K562 (cell line): Measurements from ENCODE around the gene AGAP3. TPM values are rescaled to one million over a fixed set of nuclear protein-coding genes. Genes with fewer than 3 reads are reported as not detected.
A peak's percentile ranks its signal among the peaks of the same experiment; 100 is the strongest.

Experiments used
- ASH1L ChIP-seq: fragments of 450-650 bp; IDR thresholded peaks from 2 replicates; pipeline ENCODE4 v1.6.1; 2018; ENCODE audit warnings: borderline replicate concordance, mild to moderate bottlenecking, low read depth; ENCODE audit not compliant: partially characterized antibody
- CCNT2 ChIP-seq: IDR thresholded peaks from 2 replicates; pipeline ENCODE4 v1.6.1; 2011; ENCODE audit warnings: borderline replicate concordance, low read depth, mild to moderate bottlenecking, moderate library complexity, mixed read lengths, low read length; ENCODE audit not compliant: insufficient read length; ENCODE audit errors: extremely low read depth
- FOXK2 ChIP-seq, 2 experiments: fragments of 450-650 bp; IDR thresholded peaks in 1 of 2; conservative IDR thresholded peaks in 1 of 2; 2 replicates each; pipeline ENCODE4 v1.6.1; 2016; ENCODE audit warnings: low read depth in 2 of 2, mild to moderate bottlenecking in 1 of 2
- HCFC1 ChIP-seq: IDR thresholded peaks from 2 replicates; pipeline ENCODE4 v1.6.1; 2012; ENCODE audit warnings: low read depth, low read length, improper control_type of control experiment
- HMG20B ChIP-seq: fragments of 250-450 bp; sonication (Bioruptor Pico); IDR thresholded peaks from 2 replicates; pipeline ENCODE4 v1.5.0; 2021; ENCODE audit warnings: mild to moderate bottlenecking
- MAFG ChIP-seq: fragments of 450-650 bp; conservative IDR thresholded peaks from 2 replicates; pipeline ENCODE4 v1.6.1; 2016; ENCODE audit warnings: missing genetic modification characterization, missing compliant biosample characterization
- NCOR1 ChIP-seq: fragments of 450-650 bp; IDR thresholded peaks from 2 replicates; pipeline ENCODE4 v1.6.1; 2016; ENCODE audit warnings: mild to moderate bottlenecking, moderate library complexity
- PHF21A ChIP-seq: fragments of 450-650 bp; IDR thresholded peaks from 2 replicates; pipeline ENCODE4 v1.6.1; 2017; ENCODE audit warnings: low read depth, borderline replicate concordance
- SIX5 ChIP-seq, 2 experiments: IDR thresholded peaks; 2 replicates each; pipeline ENCODE4 v1.6.1; 2011; ENCODE audit warnings: low read length in 2 of 2, borderline replicate concordance in 1 of 2, low read depth in 1 of 2, mild to moderate bottlenecking in 1 of 2, moderate library complexity in 1 of 2; ENCODE audit not compliant: insufficient read depth in 1 of 2
- ZC3H8 ChIP-seq: fragments of 450-650 bp; IDR thresholded peaks from 2 replicates; pipeline ENCODE4 v1.6.1; 2017
- ZNF239 ChIP-seq: fragments of 250-450 bp; sonication (Bioruptor Pico); IDR thresholded peaks from 2 replicates; pipeline ENCODE4 v1.4.0; 2020; ENCODE audit warnings: mild to moderate bottlenecking
- ZNF445 ChIP-seq: fragments of 250-450 bp; sonication (Bioruptor Pico); IDR thresholded peaks from 2 replicates; pipeline ENCODE4 v1.4.0; 2020; ENCODE audit warnings: low read depth, mild to moderate bottlenecking, moderate library complexity
- polyA plus RNA-seq, 8 experiments: library from polyadenylated mRNA; depleted of rRNA in 4 of 8; stranded (reverse) in 5 of 8; unstranded in 3 of 8; fragments of >200 nt; fragmentation: Nextera tagmentation in 2 of 8; fragmentation: Illumina TruSeq in 1 of 8; extraction: Ambion mirVana in 2 of 8; extraction: Trizol in 1 of 8; gene quantifications; 2 replicates each; pipeline versions ENCODE4 v1.2.1 to v1.2.3, GENCODE V29; 2011 to 2014; ENCODE audit warnings: inconsistent platforms in 1 of 8, missing spikeins in 1 of 8
- total RNA-seq, 7 experiments: library from RNA; depleted of rRNA in 6 of 7; stranded (reverse); fragments of >200 nt in 6 of 7; fragmentation: Illumina TruSeq in 2 of 7; extraction: Trizol in 2 of 7; gene quantifications; 2 replicates each; pipeline versions ENCODE4 v1.2.1 to v1.2.3, GENCODE V29; 2011 to 2021; ENCODE audit warnings: low replicate concordance in 1 of 7
- TF ChIP-seq, protein P1 (sequence below): fragments of 150-350 bp; IDR thresholded peaks from 2 replicates; pipeline ENCODE4 v1.6.1; 2014; ENCODE audit warnings: low read depth, mild to moderate bottlenecking, low read length, borderline replicate concordance
- TF ChIP-seq, protein P2 (sequence below): fragments of 250-450 bp; sonication (Bioruptor Pico); IDR thresholded peaks from 2 replicates; pipeline ENCODE4 v1.8.0; 2022; ENCODE audit warnings: inconsistent platforms
- TF ChIP-seq, protein P3 (sequence below): sonication (generic); IDR thresholded peaks from 2 replicates; pipeline ENCODE4 v1.6.1; 2016
- TF ChIP-seq, protein P4 (sequence below): fragments of 200-800 bp; sonication (Bioruptor generic); IDR thresholded peaks from 2 replicates; pipeline ENCODE4 v1.6.1; 2016; ENCODE audit warnings: missing genetic modification characterization, missing compliant biosample characterization

Gene AGAP3
- total and polyA plus RNA-seq, 9 of the 15 experiments (the other 6 are each of a cell fraction or from before 2014, with no cell fraction given): 3.4 to 208 (median 62.2) TPM

DNA sequence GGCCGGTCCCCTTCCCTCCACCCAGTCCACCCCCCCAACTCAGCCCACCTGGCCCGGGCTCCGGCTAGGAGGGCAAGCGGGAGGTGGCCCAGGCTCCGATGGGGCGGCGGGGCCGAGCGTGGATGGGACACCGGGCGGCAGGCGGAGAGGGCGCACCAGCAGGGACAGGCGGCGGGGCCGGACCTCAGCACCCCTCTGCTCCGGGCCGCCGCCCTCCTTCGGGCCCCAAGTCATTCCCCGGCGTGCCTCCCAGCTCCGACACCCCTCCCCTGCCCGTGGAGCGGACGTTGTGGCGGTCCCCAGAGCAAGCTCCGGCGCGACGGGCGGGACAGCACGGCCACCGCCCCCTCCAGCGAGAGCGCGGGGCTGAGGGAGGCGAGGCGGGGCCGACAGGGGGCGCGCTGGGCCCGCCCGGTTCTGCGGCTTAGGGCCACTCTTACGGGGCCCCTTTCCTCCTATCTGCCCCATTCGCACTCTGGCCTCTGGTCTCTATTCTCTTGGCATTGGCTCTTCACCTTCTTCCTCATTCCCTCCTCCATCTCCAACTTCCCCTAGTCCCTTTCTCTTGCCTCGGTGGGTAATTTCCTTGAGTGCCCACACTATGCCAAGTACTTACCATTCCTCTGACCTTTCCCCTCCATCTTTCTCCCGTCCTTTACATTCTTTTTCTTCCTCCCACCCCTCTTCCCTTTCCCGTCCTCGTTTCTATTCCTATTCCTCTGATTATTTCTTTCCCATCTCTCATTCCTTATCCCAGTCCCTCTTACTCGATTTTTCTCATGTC lies 81.9 kb downstream of the AGAP3 start (continued):
- TF ChIP-seq, protein P1, sequence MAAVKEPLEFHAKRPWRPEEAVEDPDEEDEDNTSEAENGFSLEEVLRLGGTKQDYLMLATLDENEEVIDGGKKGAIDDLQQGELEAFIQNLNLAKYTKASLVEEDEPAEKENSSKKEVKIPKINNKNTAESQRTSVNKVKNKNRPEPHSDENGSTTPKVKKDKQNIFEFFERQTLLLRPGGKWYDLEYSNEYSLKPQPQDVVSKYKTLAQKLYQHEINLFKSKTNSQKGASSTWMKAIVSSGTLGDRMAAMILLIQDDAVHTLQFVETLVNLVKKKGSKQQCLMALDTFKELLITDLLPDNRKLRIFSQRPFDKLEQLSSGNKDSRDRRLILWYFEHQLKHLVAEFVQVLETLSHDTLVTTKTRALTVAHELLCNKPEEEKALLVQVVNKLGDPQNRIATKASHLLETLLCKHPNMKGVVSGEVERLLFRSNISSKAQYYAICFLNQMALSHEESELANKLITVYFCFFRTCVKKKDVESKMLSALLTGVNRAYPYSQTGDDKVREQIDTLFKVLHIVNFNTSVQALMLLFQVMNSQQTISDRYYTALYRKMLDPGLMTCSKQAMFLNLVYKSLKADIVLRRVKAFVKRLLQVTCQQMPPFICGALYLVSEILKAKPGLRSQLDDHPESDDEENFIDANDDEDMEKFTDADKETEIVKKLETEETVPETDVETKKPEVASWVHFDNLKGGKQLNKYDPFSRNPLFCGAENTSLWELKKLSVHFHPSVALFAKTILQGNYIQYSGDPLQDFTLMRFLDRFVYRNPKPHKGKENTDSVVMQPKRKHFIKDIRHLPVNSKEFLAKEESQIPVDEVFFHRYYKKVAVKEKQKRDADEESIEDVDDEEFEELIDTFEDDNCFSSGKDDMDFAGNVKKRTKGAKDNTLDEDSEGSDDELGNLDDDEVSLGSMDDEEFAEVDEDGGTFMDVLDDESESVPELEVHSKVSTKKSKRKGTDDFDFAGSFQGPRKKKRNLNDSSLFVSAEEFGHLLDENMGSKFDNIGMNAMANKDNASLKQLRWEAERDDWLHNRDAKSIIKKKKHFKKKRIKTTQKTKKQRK: no peak
- peak; percentile 21 for TF ChIP-seq ASH1L
- TF ChIP-seq, protein P2, sequence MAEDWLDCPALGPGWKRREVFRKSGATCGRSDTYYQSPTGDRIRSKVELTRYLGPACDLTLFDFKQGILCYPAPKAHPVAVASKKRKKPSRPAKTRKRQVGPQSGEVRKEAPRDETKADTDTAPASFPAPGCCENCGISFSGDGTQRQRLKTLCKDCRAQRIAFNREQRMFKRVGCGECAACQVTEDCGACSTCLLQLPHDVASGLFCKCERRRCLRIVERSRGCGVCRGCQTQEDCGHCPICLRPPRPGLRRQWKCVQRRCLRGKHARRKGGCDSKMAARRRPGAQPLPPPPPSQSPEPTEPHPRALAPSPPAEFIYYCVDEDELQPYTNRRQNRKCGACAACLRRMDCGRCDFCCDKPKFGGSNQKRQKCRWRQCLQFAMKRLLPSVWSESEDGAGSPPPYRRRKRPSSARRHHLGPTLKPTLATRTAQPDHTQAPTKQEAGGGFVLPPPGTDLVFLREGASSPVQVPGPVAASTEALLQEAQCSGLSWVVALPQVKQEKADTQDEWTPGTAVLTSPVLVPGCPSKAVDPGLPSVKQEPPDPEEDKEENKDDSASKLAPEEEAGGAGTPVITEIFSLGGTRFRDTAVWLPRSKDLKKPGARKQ (CRISPR knock-in tag): no peak
- no peak for TF ChIP-seq MAFG (tag)
- no peak for TF ChIP-seq ZNF445 (CRISPR knock-in tag)
- TF ChIP-seq, protein P3, sequence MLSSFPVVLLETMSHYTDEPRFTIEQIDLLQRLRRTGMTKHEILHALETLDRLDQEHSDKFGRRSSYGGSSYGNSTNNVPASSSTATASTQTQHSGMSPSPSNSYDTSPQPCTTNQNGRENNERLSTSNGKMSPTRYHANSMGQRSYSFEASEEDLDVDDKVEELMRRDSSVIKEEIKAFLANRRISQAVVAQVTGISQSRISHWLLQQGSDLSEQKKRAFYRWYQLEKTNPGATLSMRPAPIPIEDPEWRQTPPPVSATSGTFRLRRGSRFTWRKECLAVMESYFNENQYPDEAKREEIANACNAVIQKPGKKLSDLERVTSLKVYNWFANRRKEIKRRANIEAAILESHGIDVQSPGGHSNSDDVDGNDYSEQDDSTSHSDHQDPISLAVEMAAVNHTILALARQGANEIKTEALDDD: no peak
- no peak for TF ChIP-seq ZC3H8
- TF ChIP-seq, protein P4, sequence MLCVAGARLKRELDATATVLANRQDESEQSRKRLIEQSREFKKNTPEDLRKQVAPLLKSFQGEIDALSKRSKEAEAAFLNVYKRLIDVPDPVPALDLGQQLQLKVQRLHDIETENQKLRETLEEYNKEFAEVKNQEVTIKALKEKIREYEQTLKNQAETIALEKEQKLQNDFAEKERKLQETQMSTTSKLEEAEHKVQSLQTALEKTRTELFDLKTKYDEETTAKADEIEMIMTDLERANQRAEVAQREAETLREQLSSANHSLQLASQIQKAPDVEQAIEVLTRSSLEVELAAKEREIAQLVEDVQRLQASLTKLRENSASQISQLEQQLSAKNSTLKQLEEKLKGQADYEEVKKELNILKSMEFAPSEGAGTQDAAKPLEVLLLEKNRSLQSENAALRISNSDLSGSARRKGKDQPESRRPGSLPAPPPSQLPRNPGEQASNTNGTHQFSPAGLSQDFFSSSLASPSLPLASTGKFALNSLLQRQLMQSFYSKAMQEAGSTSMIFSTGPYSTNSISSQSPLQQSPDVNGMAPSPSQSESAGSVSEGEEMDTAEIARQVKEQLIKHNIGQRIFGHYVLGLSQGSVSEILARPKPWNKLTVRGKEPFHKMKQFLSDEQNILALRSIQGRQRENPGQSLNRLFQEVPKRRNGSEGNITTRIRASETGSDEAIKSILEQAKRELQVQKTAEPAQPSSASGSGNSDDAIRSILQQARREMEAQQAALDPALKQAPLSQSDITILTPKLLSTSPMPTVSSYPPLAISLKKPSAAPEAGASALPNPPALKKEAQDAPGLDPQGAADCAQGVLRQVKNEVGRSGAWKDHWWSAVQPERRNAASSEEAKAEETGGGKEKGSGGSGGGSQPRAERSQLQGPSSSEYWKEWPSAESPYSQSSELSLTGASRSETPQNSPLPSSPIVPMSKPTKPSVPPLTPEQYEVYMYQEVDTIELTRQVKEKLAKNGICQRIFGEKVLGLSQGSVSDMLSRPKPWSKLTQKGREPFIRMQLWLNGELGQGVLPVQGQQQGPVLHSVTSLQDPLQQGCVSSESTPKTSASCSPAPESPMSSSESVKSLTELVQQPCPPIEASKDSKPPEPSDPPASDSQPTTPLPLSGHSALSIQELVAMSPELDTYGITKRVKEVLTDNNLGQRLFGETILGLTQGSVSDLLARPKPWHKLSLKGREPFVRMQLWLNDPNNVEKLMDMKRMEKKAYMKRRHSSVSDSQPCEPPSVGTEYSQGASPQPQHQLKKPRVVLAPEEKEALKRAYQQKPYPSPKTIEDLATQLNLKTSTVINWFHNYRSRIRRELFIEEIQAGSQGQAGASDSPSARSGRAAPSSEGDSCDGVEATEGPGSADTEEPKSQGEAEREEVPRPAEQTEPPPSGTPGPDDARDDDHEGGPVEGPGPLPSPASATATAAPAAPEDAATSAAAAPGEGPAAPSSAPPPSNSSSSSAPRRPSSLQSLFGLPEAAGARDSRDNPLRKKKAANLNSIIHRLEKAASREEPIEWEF: no peak
- TF ChIP-seq FOXK2 (conservative IDR thresholded peaks at IDR 0.05 in 1 of 2, IDR thresholded peaks at IDR 0.05 in 1 of 2; ENCODE audit: low read depth in 2 of 2): no peak; a peak in 1 of 4 replicates
- TF ChIP-seq HMG20B (CRISPR knock-in tag): no peak
- peak; percentile 41 for TF ChIP-seq CCNT2
- no peak for TF ChIP-seq NCOR1
- TF ChIP-seq PHF21A: no peak; the same call in 1 of the 2 replicates
- TF ChIP-seq HCFC1: no peak
- TF ChIP-seq SIX5 (IDR thresholded peaks at IDR 0.05; ENCODE audit: borderline replicate concordance in 1 of 2, insufficient read depth in 1 of 2, low read depth in 1 of 2, low read length in 2 of 2): no peak
- TF ChIP-seq ZNF239: no peak
